Sigmoid colon (tissue), 4 donors: Measurements from ENCODE around the gene PCNX3.

Experiments used
- CTCF ChIP-seq, 4 experiments: fragments of 450-650 bp in 3 of 4; fragments of 200-600 bp in 1 of 4; IDR thresholded peaks; one replicate each; pipeline ENCODE4 v1.5.1; 2016 to 2019; ENCODE audit warnings: antibody characterized with exemption in 4 of 4, mild to moderate bottlenecking in 3 of 4, moderate library complexity in 2 of 4
- EP300 ChIP-seq, 4 donors: sonication (generic); formaldehyde crosslinking; IDR thresholded peaks; one replicate each; pipeline ENCODE4 v1.6.1; 2017; ENCODE audit warnings: antibody characterized with exemption in 4 of 4
- POLR2A ChIP-seq, 2 donors: fragments of 450-650 bp; IDR thresholded peaks; one replicate each; pipeline ENCODE4 v1.6.1; 2016; ENCODE audit warnings: antibody characterized with exemption in 2 of 2, mild to moderate bottlenecking in 2 of 2, moderate library complexity in 2 of 2
- POLR2AphosphoS5 ChIP-seq, 4 donors: sonication (generic); formaldehyde crosslinking; IDR thresholded peaks; one replicate each; pipeline ENCODE4 v1.6.1; 2017; ENCODE audit warnings: antibody characterized with exemption in 4 of 4

DNA sequence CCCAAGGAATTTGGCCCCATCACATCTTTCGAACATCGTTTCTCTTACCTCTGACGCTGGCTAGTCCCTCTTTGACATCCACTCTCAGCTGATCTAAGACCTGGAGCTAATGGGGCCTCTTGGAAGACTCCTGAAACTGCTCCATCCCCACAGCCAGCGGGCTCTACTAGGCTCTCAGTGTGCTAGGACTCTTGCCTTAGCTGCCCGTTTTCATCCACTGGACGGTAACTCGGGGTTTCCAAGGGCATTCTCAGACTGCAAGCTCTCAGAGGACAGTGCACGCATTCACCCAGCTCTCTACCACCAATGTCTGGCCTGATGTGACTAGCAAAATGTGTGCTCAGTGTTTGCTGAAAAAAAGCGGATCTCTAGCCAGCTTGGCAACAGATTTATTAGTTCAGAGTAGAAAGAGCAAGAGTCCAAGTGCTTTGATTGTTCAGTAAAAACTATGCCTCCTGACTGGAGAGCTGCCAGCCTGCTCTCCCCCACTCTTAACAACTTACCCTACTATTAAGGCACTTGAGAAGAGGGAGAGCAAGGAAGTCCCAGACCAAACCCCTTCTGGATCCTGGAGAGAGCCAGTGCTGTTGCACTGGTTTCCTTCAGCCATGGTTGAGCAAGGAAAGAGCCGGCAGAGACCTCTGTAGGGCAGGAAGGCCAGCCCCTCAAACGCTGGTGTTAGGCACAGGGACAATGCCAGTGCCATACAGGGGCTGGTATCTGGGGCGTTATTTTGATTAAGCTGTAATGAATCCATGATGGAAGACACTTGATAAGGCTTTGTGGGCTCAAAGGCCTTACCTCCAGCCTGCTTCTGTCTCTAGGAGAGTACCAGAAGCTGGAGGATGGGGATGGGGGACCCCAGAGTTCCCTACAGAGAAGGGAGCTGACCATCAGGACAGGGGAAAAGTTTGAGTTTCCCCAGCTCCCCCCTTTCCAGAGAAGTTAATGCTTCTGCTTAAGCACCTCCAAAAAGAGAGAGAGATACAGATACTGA, 38.0 kb downstream of the PCNX3 start:
- TF ChIP-seq CTCF (IDR thresholded peaks at IDR 0.05) (no peak), EP300 (IDR thresholded peaks at IDR 0.05) (no peak), POLR2A (IDR thresholded peaks at IDR 0.05) (no peak), POLR2AphosphoS5 (IDR thresholded peaks at IDR 0.05) (no peak)
